ENCODE results near the gene DUOX2.
"Not testable (repeated sequence)": the region's sequence is repeated elsewhere in the genome, so short reads cannot be mapped to it uniquely, and the experiment has no call there.

DUOX2 gene

GRCh38 chr15:45093013-45093412 lies 21.0 kb downstream of the DUOX2 start:
- Histone ChIP-seq H3K27ac (ENCODE audit: low read length) (no peak overlapping the region), H3K36me3 (ENCODE audit: control insufficient read depth in 1 of 2, insufficient read depth in 2 of 2, low read length in 2 of 2) (no peaks in the 10 kb centered on the region), H3K27me3 (ENCODE audit: low read depth, low read length) (no peaks in the 10 kb centered on the region), H3K4me3 (ENCODE audit: low read depth in 1 of 2, low read length in 2 of 2) (no peak overlapping the region), H3K9me3 (ENCODE audit: control insufficient read depth in 1 of 2, low read length in 2 of 2) (no peaks in the 10 kb centered on the region), H3K4me1 (ENCODE audit: control insufficient read depth in 1 of 2, insufficient read depth in 2 of 2, low read length in 2 of 2) (no peaks in the 10 kb centered on the region)

GRCh38 chr15:45091576-45091975 lies 22.4 kb downstream of the DUOX2 start:
- H3K27ac ChIP-seq (ENCODE audit: low read length) = no peak overlapping the region
- H3K36me3 ChIP-seq (ENCODE audit: control insufficient read depth in 1 of 2, insufficient read depth in 2 of 2, low read length in 2 of 2) = no peaks in the 10 kb centered on the region
- H3K27me3 ChIP-seq (ENCODE audit: low read depth, low read length) = no peaks in the 10 kb centered on the region
- no peaks in the 10 kb centered on the region for H3K4me1 ChIP-seq (ENCODE audit: control insufficient read depth in 1 of 2, insufficient read depth in 2 of 2, low read length in 2 of 2)
- H3K9me3 ChIP-seq (ENCODE audit: control insufficient read depth in 1 of 2, low read length in 2 of 2) = no peaks in the 10 kb centered on the region
- H3K4me3 ChIP-seq (ENCODE audit: low read depth in 1 of 2, low read length in 2 of 2) = no peak overlapping the region

- Histone ChIP-seq H3K4me3 (ENCODE audit: low read depth in 1 of 2, low read length in 2 of 2) (no peak overlapping the region), H3K27me3 (ENCODE audit: low read depth, low read length) (no peaks in the 10 kb centered on the region), H3K9me3 (ENCODE audit: control insufficient read depth in 1 of 2, low read length in 2 of 2) (no peaks in the 10 kb centered on the region), H3K36me3 (ENCODE audit: control insufficient read depth in 1 of 2, insufficient read depth in 2 of 2, low read length in 2 of 2) (no peaks in the 10 kb centered on the region), H3K4me1 (ENCODE audit: control insufficient read depth in 1 of 2, insufficient read depth in 2 of 2, low read length in 2 of 2) (no peaks in the 10 kb centered on the region), H3K27ac (ENCODE audit: low read length) (no peak overlapping the region)
Measured at GRCh38 chr15:45091161-45091560, 22.8 kb downstream of the DUOX2 start.

- Histone ChIP-seq H3K4me1 (ENCODE audit: control insufficient read depth in 1 of 2, insufficient read depth in 2 of 2, low read length in 2 of 2) (no peaks in the 10 kb centered on the region), H3K27ac (ENCODE audit: low read length) (no peak overlapping the region), H3K36me3 (ENCODE audit: control insufficient read depth in 1 of 2, insufficient read depth in 2 of 2, low read length in 2 of 2) (no peaks in the 10 kb centered on the region), H3K4me3 (ENCODE audit: low read depth in 1 of 2, low read length in 2 of 2) (no peak overlapping the region), H3K9me3 (ENCODE audit: control insufficient read depth in 1 of 2, low read length in 2 of 2) (no peaks in the 10 kb centered on the region), H3K27me3 (ENCODE audit: low read depth, low read length) (no peaks in the 10 kb centered on the region)
Measured at GRCh38 chr15:45089712-45090373, 24.1 kb downstream of the DUOX2 start.

GRCh38 chr15:45088801-45089711 lies 24.9 kb downstream of the DUOX2 start:
- Histone ChIP-seq H3K27me3 (ENCODE audit: low read depth, low read length) (no peaks in the 10 kb centered on the region), H3K4me1 (ENCODE audit: control insufficient read depth in 1 of 2, insufficient read depth in 2 of 2, low read length in 2 of 2) (no peaks in the 10 kb centered on the region), H3K36me3 (ENCODE audit: control insufficient read depth in 1 of 2, insufficient read depth in 2 of 2, low read length in 2 of 2) (no peaks in the 10 kb centered on the region), H3K4me3 (ENCODE audit: low read depth in 1 of 2, low read length in 2 of 2) (no peak overlapping the region), H3K27ac (ENCODE audit: low read length) (no peak overlapping the region), H3K9me3 (ENCODE audit: control insufficient read depth in 1 of 2, low read length in 2 of 2) (no peaks in the 10 kb centered on the region)

GRCh38 chr15:45087513-45087912 lies 26.5 kb downstream of the DUOX2 start:
- Histone ChIP-seq H3K9me3 (ENCODE audit: control insufficient read depth in 1 of 2, low read length in 2 of 2) (no peaks in the 10 kb centered on the region), H3K4me3 (ENCODE audit: low read depth in 1 of 2, low read length in 2 of 2) (no peak overlapping the region), H3K27me3 (ENCODE audit: low read depth, low read length) (no peaks in the 10 kb centered on the region), H3K27ac (ENCODE audit: low read length) (no peak overlapping the region), H3K4me1 (ENCODE audit: control insufficient read depth in 1 of 2, insufficient read depth in 2 of 2, low read length in 2 of 2) (no peaks in the 10 kb centered on the region), H3K36me3 (ENCODE audit: control insufficient read depth in 1 of 2, insufficient read depth in 2 of 2, low read length in 2 of 2) (no peaks in the 10 kb centered on the region)

- Histone ChIP-seq H3K27ac (ENCODE audit: low read length) (no peak overlapping the region), H3K4me3 (ENCODE audit: low read depth in 1 of 2, low read length in 2 of 2) (no peak overlapping the region), H3K4me1 (ENCODE audit: control insufficient read depth in 1 of 2, insufficient read depth in 2 of 2, low read length in 2 of 2) (no peaks in the 10 kb centered on the region), H3K9me3 (ENCODE audit: control insufficient read depth in 1 of 2, low read length in 2 of 2) (no peaks in the 10 kb centered on the region), H3K27me3 (ENCODE audit: low read depth, low read length) (no peaks in the 10 kb centered on the region), H3K36me3 (ENCODE audit: control insufficient read depth in 1 of 2, insufficient read depth in 2 of 2, low read length in 2 of 2) (no peaks in the 10 kb centered on the region)
Measured at GRCh38 chr15:45084163-45084562, 29.8 kb downstream of the DUOX2 start.

GRCh38 chr15:45083223-45083622 lies 30.7 kb downstream of the DUOX2 start:
- no peak overlapping the region for H3K27ac ChIP-seq (ENCODE audit: low read length)
- H3K36me3 ChIP-seq (ENCODE audit: control insufficient read depth in 1 of 2, insufficient read depth in 2 of 2, low read length in 2 of 2) = no peaks in the 10 kb centered on the region
- H3K4me3 ChIP-seq (ENCODE audit: low read depth in 1 of 2, low read length in 2 of 2) = no peak overlapping the region
- H3K27me3 ChIP-seq (ENCODE audit: low read depth, low read length) = no peaks in the 10 kb centered on the region
- no peaks in the 10 kb centered on the region for H3K4me1 ChIP-seq (ENCODE audit: control insufficient read depth in 1 of 2, insufficient read depth in 2 of 2, low read length in 2 of 2)
- no peaks in the 10 kb centered on the region for H3K9me3 ChIP-seq (ENCODE audit: control insufficient read depth in 1 of 2, low read length in 2 of 2)

GRCh38 chr15:45082412-45082811 lies 31.6 kb downstream of the DUOX2 start:
- H3K4me1 ChIP-seq (ENCODE audit: control insufficient read depth in 1 of 2, insufficient read depth in 2 of 2, low read length in 2 of 2); H3K9me3 ChIP-seq (ENCODE audit: control insufficient read depth in 1 of 2, low read length in 2 of 2); H3K36me3 ChIP-seq (ENCODE audit: control insufficient read depth in 1 of 2, insufficient read depth in 2 of 2, low read length in 2 of 2); H3K27me3 ChIP-seq (ENCODE audit: low read depth, low read length); H3K27ac ChIP-seq (ENCODE audit: low read length); H3K4me3 ChIP-seq (ENCODE audit: low read depth in 1 of 2, low read length in 2 of 2): not testable (repeated sequence)

GRCh38 chr15:45080593-45080992 lies 33.4 kb downstream of the DUOX2 start:
- H3K27me3 ChIP-seq (ENCODE audit: low read depth, low read length); H3K4me3 ChIP-seq (ENCODE audit: low read depth in 1 of 2, low read length in 2 of 2); H3K4me1 ChIP-seq (ENCODE audit: control insufficient read depth in 1 of 2, insufficient read depth in 2 of 2, low read length in 2 of 2); H3K9me3 ChIP-seq (ENCODE audit: control insufficient read depth in 1 of 2, low read length in 2 of 2); H3K36me3 ChIP-seq (ENCODE audit: control insufficient read depth in 1 of 2, insufficient read depth in 2 of 2, low read length in 2 of 2); H3K27ac ChIP-seq (ENCODE audit: low read length): not testable (repeated sequence)

- H3K27ac ChIP-seq (ENCODE audit: low read length); H3K27me3 ChIP-seq (ENCODE audit: low read depth, low read length); H3K36me3 ChIP-seq (ENCODE audit: control insufficient read depth in 1 of 2, insufficient read depth in 2 of 2, low read length in 2 of 2); H3K9me3 ChIP-seq (ENCODE audit: control insufficient read depth in 1 of 2, low read length in 2 of 2); H3K4me1 ChIP-seq (ENCODE audit: control insufficient read depth in 1 of 2, insufficient read depth in 2 of 2, low read length in 2 of 2); H3K4me3 ChIP-seq (ENCODE audit: low read depth in 1 of 2, low read length in 2 of 2): not testable (repeated sequence)
Measured at GRCh38 chr15:45079628-45080246, 34.2 kb downstream of the DUOX2 start.
